Mesendoderm (in vitro differentiated cells): Measurements from ENCODE around the gene CPED1.

ENCODE experiments used
- DNase-seq: peaks from one replicate; pipeline ENCODE4 v3.0.0; 2013
- H2AK5ac ChIP-seq: 2 replicates; pipeline ENCODE4 v1.6.1; 2013; ENCODE audit warnings: low read length, inconsistent platforms
- H2BK120ac ChIP-seq: 2 replicates; pipeline ENCODE4 v1.6.1; 2013; ENCODE audit warnings: low read depth, mild to moderate bottlenecking, low read length, moderate library complexity, mixed read lengths
- H2BK15ac ChIP-seq: replicated peaks from 2 replicates; pipeline ENCODE4 v1.6.1; 2013; ENCODE audit warnings: low read depth, mild to moderate bottlenecking, moderate library complexity
- H2BK5ac ChIP-seq: 2 replicates; pipeline ENCODE4 v1.6.1; 2013; ENCODE audit warnings: low read length, inconsistent platforms
- H3K18ac ChIP-seq: 2 replicates; pipeline ENCODE4 v1.6.1; 2013; ENCODE audit warnings: mild to moderate bottlenecking, low read length, mixed read lengths
- H3K23ac ChIP-seq: one replicate; pipeline ENCODE4 v1.6.1; 2013; ENCODE audit warnings: low read length
- H3K27ac ChIP-seq: 2 replicates; pipeline ENCODE4 v1.5.1; 2013; ENCODE audit warnings: low read depth, mild to moderate bottlenecking, inconsistent platforms, low read length, moderate library complexity
- H3K27me3 ChIP-seq: 2 replicates; pipeline ENCODE4 v1.6.1; 2013; ENCODE audit warnings: low read length, control low read depth, mild to moderate bottlenecking, inconsistent platforms; ENCODE audit not compliant: insufficient read depth, poor library complexity
- H3K36me3 ChIP-seq: 2 replicates; pipeline ENCODE4 v1.6.1; 2013; ENCODE audit warnings: low read length, inconsistent platforms; ENCODE audit not compliant: control insufficient read depth, insufficient read depth
- H3K4ac ChIP-seq: one replicate; pipeline ENCODE4 v1.6.1; 2013; ENCODE audit warnings: low read depth, mild to moderate bottlenecking, low read length, moderate library complexity
- H3K4me1 ChIP-seq: 2 replicates; pipeline ENCODE4 v1.6.1; 2013; ENCODE audit warnings: low read depth, low read length, inconsistent platforms; ENCODE audit not compliant: control insufficient read depth
- H3K4me2 ChIP-seq: 2 replicates; pipeline ENCODE4 v1.6.1; 2013; ENCODE audit warnings: low read length
- H3K4me3 ChIP-seq: 2 replicates; pipeline ENCODE4 v1.5.1; 2013; ENCODE audit warnings: mild to moderate bottlenecking, low read length
- H3K56ac ChIP-seq: one replicate; pipeline ENCODE4 v1.6.1; 2013; ENCODE audit warnings: low read length
- H3K79me1 ChIP-seq: 2 replicates; pipeline ENCODE4 v1.6.1; 2013; ENCODE audit warnings: low read length, inconsistent platforms
- H3K79me2 ChIP-seq: 2 replicates; pipeline ENCODE4 v1.6.1; 2013; ENCODE audit warnings: mild to moderate bottlenecking, low read length; ENCODE audit not compliant: control insufficient read depth, insufficient read depth
- H3K9ac ChIP-seq: 2 replicates; pipeline ENCODE4 v1.6.1; 2013; ENCODE audit warnings: low read length, inconsistent platforms
- H4K5ac ChIP-seq: one replicate; pipeline ENCODE4 v1.6.1; 2013; ENCODE audit warnings: low read length
- H4K8ac ChIP-seq: one replicate; pipeline ENCODE4 v1.6.1; 2013; ENCODE audit warnings: low read depth, mild to moderate bottlenecking, control low read depth, low read length, moderate library complexity
- WGBS: extraction: QIAGEN DNeasy Blood & Tissue Kit; methylation state at CpG from one replicate; pipeline ENCODE4 v1.1.7; 2013; ENCODE audit warnings: low lambda C conversion rate, missing lambda C conversion rate; ENCODE audit not compliant: insufficient coverage; ENCODE audit errors: extremely low coverage; 5-methylcytosine and 5-hydroxymethylcytosine counted together

CPED1 gene

DNA sequence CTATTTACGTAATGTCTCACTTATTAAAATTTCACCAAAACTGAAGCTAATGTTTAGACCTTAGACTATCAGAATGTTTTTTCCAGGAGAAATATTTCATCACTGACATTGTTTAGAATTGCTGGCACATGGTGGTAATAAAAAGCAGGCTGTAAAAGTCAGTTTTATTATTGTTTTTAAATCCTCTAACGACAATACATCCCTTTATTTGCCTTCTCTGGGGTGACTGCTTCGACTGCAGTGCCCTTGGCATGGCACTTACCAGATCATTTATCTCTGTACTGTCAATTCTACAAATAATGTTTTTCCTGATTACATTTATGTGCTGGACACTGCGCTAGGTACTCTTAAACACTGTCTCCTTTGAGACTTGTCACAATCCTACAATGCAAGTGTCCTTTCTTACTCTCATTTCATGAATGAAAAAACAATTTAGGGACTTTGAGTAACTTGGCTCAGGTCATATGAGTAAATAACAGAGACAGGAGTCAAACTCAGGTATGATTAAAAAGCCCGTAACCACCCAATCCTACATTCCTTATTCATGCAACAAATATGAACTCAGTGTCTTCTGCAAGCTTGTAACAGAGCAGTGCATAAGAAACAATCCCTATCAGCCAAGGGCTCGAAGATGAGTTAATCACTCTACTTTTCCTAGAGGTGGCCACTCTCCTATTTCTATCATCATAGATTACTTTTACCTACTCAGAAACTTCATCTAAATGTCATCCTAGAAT is 43.5 kb upstream of the CPED1 start:
- Histone ChIP-seq H3K27me3 (no peaks in the 10 kb centered on the region), H3K79me1 (no peaks in the 10 kb centered on the region), H3K56ac (no peak overlapping the region), H3K4me1 (no peaks in the 10 kb centered on the region), H2BK5ac (no peak overlapping the region), H3K27ac (no peak overlapping the region), H3K23ac (no peak overlapping the region), H3K4me3 (no peak overlapping the region), H3K79me2 (no peaks in the 10 kb centered on the region), H3K9ac (no peak overlapping the region), H4K8ac (no peak overlapping the region), H2AK5ac (no peak overlapping the region), H2BK120ac (no peak overlapping the region), H2BK15ac (no peak overlapping the region), H3K36me3 (no peaks in the 10 kb centered on the region), H3K4ac (no peak overlapping the region), H3K18ac (no peak overlapping the region), H4K5ac (no peak overlapping the region), H3K4me2 (no peak overlapping the region)
- DNase-seq: no peak
- no CpG with 5 or more reads among the region's 6 CpGs for WGBS

DNA sequence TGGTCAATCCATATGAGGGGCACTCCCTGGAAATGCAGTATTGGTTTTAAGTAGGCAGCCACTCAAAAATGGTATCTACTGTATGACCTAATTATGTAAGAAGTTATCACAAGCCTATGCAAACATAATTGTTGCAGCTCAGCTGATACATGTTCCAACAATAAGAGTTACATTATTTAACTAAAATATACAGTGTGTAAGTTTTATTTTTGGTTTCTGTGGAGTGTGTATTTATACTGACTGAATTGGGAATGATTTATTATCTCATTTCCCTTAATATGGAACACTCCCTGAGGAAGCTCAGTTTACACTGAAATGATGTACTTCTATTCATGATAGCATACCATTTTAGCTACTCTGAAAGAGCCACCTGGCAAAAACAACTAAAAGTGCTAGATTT is 40.5 kb upstream of the CPED1 start:
- H3K79me2 ChIP-seq: peaks cover 7% of the 10 kb centered on the region
- no peak overlapping the region for H2BK120ac ChIP-seq
- peaks cover 3% of the 10 kb centered on the region for H3K79me1 ChIP-seq
- DNase-seq: no peak
- no peak overlapping the region for H3K18ac ChIP-seq
- no peak overlapping the region for H4K5ac ChIP-seq
- H3K27me3 ChIP-seq: no peaks in the 10 kb centered on the region
- H3K56ac ChIP-seq: no peak overlapping the region
- no peak overlapping the region for H3K4me2 ChIP-seq
- no peak overlapping the region for H3K9ac ChIP-seq
- no peak overlapping the region for H3K27ac ChIP-seq
- H3K23ac ChIP-seq: no peak overlapping the region
- H3K4me1 ChIP-seq: no peaks in the 10 kb centered on the region
- H4K8ac ChIP-seq: no peak overlapping the region
- H3K36me3 ChIP-seq: no peaks in the 10 kb centered on the region
- no peak overlapping the region for H3K4ac ChIP-seq
- H2AK5ac ChIP-seq: no peak overlapping the region
- no peak overlapping the region for H3K4me3 ChIP-seq
- no peak overlapping the region for H2BK5ac ChIP-seq
- H2BK15ac ChIP-seq: no peak overlapping the region

DNA sequence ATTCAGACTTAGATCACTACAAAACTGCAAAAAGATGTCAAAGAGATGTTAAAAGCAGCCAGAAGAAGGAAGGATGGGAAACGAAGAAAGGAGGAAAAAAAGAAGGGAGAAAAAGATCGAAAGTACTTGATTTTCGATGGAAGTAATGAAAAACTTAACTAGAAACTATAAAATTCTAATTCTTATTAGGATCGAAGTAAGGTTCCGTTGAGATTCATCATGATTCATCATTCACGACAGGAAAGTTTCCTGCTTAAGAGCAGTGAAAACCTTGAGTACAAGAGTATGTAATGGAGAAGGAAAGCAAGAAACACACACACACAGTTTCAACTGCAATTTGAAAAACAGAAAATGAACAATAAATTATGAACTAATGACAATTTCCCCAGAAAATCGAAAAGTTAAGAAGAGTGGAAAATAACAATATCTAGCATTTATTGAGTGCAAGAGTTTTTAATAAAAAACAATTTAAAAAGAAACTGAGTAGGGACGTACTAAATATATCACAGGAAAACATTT is 39.1 kb upstream of the CPED1 start:
- Histone ChIP-seq H3K4me1 (no peaks in the 10 kb centered on the region), H2BK15ac (no peak overlapping the region), H3K27me3 (no peaks in the 10 kb centered on the region), H2AK5ac (no peak overlapping the region), H2BK120ac (no peak overlapping the region), H3K79me2 (peaks cover 7% of the 10 kb centered on the region), H4K8ac (no peak overlapping the region), H3K4me2 (no peak overlapping the region), H3K36me3 (no peaks in the 10 kb centered on the region), H3K4me3 (no peak overlapping the region), H3K4ac (no peak overlapping the region), H3K27ac (no peak overlapping the region), H3K56ac (no peak overlapping the region), H3K9ac (no peak overlapping the region), H4K5ac (no peak overlapping the region), H3K18ac (no peak overlapping the region), H3K23ac (no peak overlapping the region), H2BK5ac (no peak overlapping the region), H3K79me1 (peaks cover 3% of the 10 kb centered on the region)
- WGBS: 100% methylated on average over 3 of the region's 8 CpGs
- DNase-seq: no peak

DNA sequence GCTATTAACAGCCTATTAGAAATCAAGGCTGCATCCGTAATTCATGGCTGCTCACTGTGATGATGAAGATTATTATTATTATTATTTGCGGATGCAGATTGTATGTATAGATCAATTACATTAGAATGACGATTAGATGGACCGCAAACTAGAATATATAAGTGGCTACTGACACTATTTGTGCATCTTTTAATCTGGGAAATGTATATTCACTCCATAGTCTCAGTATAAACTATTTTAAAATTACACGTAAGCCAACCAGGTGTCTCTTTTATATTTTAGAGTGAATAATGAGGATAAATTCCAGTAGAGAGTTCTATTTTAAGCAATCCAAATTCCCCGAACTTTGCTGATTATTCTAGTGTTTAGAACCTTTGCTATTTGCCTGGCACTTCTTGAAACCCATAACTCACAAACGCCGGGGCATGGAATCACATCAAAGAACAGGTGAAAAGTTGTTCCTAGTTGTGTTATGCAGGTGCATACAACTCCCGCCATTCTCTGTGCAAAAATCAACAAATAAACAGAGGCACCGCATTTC is 38.4 kb upstream of the CPED1 start:
- Histone ChIP-seq H4K5ac (no peak overlapping the region), H3K4me2 (peak overlapping the region; percentile 2), H3K27ac (no peak overlapping the region), H2BK5ac (no peak overlapping the region), H3K18ac (no peak overlapping the region), H3K27me3 (no peaks in the 10 kb centered on the region), H3K9ac (no peak overlapping the region), H3K4ac (no peak overlapping the region), H3K56ac (no peak overlapping the region), H3K4me1 (no peaks in the 10 kb centered on the region), H2BK15ac (no peak overlapping the region), H3K79me1 (peaks cover 3% of the 10 kb centered on the region), H2AK5ac (no peak overlapping the region), H4K8ac (no peak overlapping the region), H3K79me2 (peaks cover 7% of the 10 kb centered on the region), H3K4me3 (peak overlapping the region; percentile 26), H3K23ac (no peak overlapping the region), H2BK120ac (no peak overlapping the region), H3K36me3 (no peaks in the 10 kb centered on the region)
- no peak for DNase-seq
- WGBS: no CpG with 5 or more reads among the region's 10 CpGs

DNA sequence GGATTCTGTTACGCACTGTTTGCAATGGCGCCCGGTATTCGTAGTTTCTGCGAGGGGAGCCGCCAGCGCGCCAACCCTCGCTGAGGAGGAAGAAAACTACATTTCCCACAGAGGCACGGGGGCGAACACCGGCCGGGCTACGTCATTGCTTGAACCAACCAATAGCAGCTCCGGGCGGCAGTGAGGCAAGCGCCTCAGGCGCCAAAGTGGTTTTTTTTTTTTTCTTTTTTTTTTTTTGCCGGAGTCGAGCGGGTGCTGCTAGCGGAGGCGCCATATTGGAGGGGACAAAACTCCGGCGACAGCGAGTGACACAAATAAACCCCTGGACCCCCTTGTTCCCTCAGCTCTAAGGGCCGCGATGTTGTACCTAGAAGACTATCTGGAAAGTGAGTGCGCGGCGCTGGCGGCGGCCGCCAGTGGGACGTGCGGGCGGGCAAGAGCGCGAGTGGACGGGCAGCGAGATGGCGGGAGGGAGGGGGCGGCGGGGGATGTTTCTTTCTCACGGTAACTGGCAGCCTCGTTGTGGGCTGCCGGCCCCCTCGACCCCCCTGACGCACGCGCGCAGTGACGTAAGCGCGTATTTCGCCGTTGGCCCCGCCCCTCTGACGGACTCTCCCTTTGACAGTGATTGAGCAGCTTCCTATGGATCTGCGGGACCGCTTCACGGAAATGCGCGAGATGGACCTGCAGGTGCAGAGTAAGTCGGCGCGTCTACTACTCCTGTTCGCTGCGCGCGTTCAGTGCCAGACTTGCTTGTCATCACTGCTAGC is 37.8 kb upstream of the CPED1 start, which contains the start of gene ING3:
Gene ING3 (plus strand): TSS at position 239 of the 770 bp plus-strand sequence. CDS start 120 bp downstream, at position 359.
- H3K79me1 ChIP-seq: peaks cover 3% of the 10 kb centered on the region
- no peak within 1 kb of the TSS for H2BK120ac ChIP-seq
- H2AK5ac ChIP-seq: no peak within 1 kb of the TSS
- H3K9ac ChIP-seq: peak within 1 kb of the TSS; percentile 97
- peak within 1 kb of the TSS; percentile 97 for H4K8ac ChIP-seq
- H3K4me1 ChIP-seq: no peaks in the 10 kb centered on the region
- no peaks in the 10 kb centered on the region for H3K27me3 ChIP-seq
- peak within 1 kb of the TSS; percentile 96 for H3K4me2 ChIP-seq
- DNase-seq: peak; percentile 99
- H3K4ac ChIP-seq: peak within 1 kb of the TSS; percentile 95
- H3K56ac ChIP-seq: peak within 1 kb of the TSS; percentile 99
- peak within 1 kb of the TSS; percentile 88 for H2BK5ac ChIP-seq
- peaks cover 7% of the 10 kb centered on the region for H3K79me2 ChIP-seq
- no peaks in the 10 kb centered on the region for H3K36me3 ChIP-seq
- no peak within 1 kb of the TSS for H4K5ac ChIP-seq
- WGBS: no CpG with 5 or more reads among the region's 71 CpGs
- H3K4me3 ChIP-seq: peak within 1 kb of the TSS; percentile 82
- no peak within 1 kb of the TSS for H2BK15ac ChIP-seq
- no peak within 1 kb of the TSS for H3K23ac ChIP-seq
- peak within 1 kb of the TSS; percentile 99 for H3K18ac ChIP-seq
- H3K27ac ChIP-seq: peak within 1 kb of the TSS; percentile 97
